Stimulated activated CD4-positive, alpha-beta T cell treated with anti-CD3 and anti-CD28 coated beads, TNF-alpha, amount 100 ng/mL, for 1 hour (primary cell): ENCODE data around the gene SIGLEC15.
"Not testable (repeated sequence)": the region's sequence is repeated elsewhere in the genome, so short reads cannot be mapped to it uniquely, and the experiment has no call there.

Experiments
- DNase-seq, 3 donors: peaks; one replicate each; pipeline ENCODE4 v3.0.0-alpha.2; 2020; ENCODE audit warnings: low read depth in 3 of 3, low spot score in 1 of 3

Gene SIGLEC15

DNA sequence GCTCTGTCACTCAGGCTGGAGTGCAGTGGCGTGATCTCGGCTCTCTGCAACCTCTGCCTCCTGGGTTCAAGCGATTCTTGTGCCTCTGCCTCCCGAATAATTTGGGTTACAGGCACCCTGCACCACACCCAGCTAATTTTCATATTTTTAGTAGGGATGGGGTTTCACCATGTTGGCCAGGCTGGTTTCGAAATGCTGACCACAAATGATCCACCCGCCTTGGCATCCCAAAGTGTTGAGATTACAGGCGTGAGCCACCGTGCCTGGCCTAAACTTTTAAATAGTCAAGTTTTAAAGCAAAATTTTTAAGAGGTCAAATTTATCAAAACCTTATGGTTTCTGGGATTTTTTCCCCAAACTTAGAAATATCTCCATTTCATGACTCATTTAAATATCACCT is 6.7 kb upstream of the SIGLEC15 start:
- DNase-seq, result not testable (repeated sequence)

GRCh38 chr18:45820106-45820745 is 5.2 kb upstream of the SIGLEC15 start:
- no peak for DNase-seq

- DNase-seq, result no peak
These were observed 4.4 kb upstream of the SIGLEC15 start for GRCh38 chr18:45821026-45821425.

DNA sequence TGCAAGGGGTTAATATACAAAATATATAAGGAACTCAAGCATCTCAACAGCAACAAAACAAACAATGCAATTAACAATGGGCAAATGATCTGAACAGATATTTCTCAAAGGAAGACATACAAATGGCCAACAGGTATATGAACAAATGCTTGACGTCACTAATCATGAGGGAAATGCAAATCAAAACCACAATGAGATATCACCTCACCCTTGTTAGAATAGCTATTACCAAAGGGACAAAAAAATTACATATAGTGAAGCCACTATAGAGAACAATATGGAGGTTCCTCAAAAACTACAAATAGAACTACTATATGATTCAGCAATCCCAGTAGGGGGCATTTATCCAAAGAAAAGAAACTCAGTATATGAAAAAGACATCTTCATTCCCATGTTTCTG is 3.8 kb upstream of the SIGLEC15 start:
- DNase-seq, result no peak

DNA sequence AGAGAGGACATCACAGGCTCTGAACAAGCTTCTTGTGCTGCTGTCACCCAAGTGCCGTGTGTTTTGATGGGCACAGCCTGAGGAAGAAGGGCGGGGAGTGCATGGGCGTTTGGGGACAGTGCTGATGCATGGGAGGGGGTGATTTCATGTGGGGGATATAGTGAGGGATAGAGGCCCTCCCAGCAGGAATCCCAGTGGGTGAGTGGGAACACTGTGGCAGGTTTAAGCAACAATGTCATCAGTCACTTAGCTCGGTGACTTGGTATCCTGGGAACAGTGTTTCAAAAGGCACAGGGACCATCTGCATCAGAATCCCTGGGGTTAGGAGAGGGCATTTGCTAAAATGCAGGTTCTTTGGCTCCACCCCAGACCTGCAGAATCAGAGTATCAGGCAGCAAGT is 609 bp downstream of the SIGLEC15 start:
- DNase-seq, result no peak

DNA sequence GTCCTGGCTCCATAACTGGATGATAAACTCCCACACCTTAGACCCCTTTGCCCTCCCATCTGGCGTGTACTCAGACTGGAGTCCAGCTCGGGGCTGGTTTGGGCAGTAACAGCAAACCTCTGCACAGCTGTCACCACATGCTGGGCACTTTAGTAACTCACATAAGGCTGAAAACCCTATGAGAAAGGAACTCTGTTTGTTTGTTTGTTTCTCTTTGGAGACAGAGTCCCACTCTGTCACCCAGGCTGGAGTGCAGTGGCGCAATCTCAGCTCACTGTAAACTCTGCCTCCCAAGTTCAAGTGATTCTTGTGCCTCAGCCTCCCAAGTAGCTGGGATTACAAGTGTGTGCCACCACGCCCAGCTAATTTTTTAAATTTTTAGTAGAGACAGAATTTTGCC is 1.2 kb downstream of the SIGLEC15 start:
- DNase-seq, result not testable (repeated sequence)

GRCh38 chr18:45828917-45829811 is 3.7 kb downstream of the SIGLEC15 start:
- DNase-seq, result no peak

GRCh38 chr18:45829855-45830254 is 4.4 kb downstream of the SIGLEC15 start:
- no peak for DNase-seq

- DNase-seq, result no peak
These were observed 5.4 kb downstream of the SIGLEC15 start for GRCh38 chr18:45830917-45831316.

GRCh38 chr18:45833846-45834245 is 8.4 kb downstream of the SIGLEC15 start:
- DNase-seq, result no peak

GRCh38 chr18:45834306-45834705 is 8.8 kb downstream of the SIGLEC15 start:
- no peak for DNase-seq

- DNase-seq, result no peak
These were observed 9.7 kb downstream of the SIGLEC15 start for GRCh38 chr18:45835057-45835636.

- DNase-seq, result no peak
These were observed 11.0 kb downstream of the SIGLEC15 start for GRCh38 chr18:45836242-45837205.

DNA sequence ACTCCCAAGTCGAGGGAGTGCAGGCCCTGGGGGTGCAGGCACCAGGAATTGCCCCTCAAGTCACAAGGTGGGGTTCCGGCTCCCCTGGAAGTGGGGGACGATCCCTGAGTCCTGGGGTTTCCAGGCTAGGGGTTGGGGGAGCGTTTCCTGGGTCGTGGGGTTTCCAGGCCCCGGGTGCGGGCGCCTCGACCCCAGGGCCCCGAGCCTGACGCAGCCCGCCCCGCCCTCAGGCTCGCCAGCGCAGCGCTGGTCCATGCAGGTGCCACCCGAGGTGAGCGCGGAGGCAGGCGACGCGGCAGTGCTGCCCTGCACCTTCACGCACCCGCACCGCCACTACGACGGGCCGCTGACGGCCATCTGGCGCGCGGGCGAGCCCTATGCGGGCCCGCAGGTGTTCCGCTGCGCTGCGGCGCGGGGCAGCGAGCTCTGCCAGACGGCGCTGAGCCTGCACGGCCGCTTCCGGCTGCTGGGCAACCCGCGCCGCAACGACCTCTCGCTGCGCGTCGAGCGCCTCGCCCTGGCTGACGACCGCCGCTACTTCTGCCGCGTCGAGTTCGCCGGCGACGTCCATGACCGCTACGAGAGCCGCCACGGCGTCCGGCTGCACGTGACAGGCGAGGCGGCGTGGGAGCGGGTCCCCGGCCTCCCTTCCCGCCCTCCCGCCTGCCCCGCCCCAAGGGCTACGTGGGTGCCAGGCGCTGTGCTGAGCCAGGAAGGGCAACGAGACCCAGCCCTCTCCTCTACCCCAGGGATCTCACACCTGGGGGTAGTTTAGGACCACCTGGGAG is 12.0 kb downstream of the SIGLEC15 start:
- peak in 1 of 3 donors; percentile 16 for DNase-seq

DNA sequence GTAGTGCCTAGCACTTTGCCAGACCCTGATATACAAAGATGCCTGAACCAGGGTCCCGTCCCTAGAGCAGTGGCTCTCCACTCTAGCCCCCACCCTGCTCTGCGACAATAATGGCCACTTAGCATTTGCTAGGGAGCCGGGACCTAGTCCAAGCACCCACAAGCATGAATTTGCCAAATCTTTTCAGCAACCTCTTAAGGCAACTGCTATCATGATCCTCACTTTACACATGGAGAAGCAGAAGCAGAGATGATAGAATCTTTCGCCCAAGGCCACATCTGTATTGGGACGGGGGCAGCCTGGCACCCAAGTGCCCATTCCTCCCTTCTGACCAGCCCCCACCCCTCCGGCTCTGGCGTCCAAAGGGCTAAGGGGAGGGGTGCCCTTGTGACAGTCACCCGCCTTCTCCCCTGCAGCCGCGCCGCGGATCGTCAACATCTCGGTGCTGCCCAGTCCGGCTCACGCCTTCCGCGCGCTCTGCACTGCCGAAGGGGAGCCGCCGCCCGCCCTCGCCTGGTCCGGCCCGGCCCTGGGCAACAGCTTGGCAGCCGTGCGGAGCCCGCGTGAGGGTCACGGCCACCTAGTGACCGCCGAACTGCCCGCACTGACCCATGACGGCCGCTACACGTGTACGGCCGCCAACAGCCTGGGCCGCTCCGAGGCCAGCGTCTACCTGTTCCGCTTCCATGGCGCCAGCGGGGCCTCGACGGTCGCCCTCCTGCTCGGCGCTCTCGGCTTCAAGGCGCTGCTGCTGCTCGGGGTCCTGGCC is 13.0 kb downstream of the SIGLEC15 start:
- DNase-seq, result no peak

- no peak for DNase-seq
These were observed 14.2 kb downstream of the SIGLEC15 start for GRCh38 chr18:45839414-45840395.

- DNase-seq, result no peak
These were observed 15.7 kb downstream of the SIGLEC15 start for GRCh38 chr18:45841060-45841764.
